GM12801 (cell line): ENCODE data around the gene SLC7A11.

Experiments
- CTCF ChIP-seq: IDR thresholded peaks from one replicate; pipeline ENCODE4 v1.5.1; 2011; ENCODE audit warnings: control low read depth; ENCODE audit not compliant: insufficient read length; ENCODE audit errors: extremely low read depth

SLC7A11 gene

GRCh38 chr4:138178566-138178965, 63.6 kb downstream of the SLC7A11 start:
- TF ChIP-seq CTCF, result no peak

- TF ChIP-seq CTCF, result no peak
Observed at GRCh38 chr4:138177278-138177968, 64.7 kb downstream of the SLC7A11 start.

GRCh38 chr4:138174981-138175794, 67.0 kb downstream of the SLC7A11 start:
- no peak for TF ChIP-seq CTCF

- TF ChIP-seq CTCF, result no peak
Observed at GRCh38 chr4:138164208-138164607, 77.9 kb downstream of the SLC7A11 start.

GRCh38 chr4:138163171-138163570, 79.0 kb downstream of the SLC7A11 start:
- no peak for TF ChIP-seq CTCF

GRCh38 chr4:138162259-138162658, 79.9 kb downstream of the SLC7A11 start:
- TF ChIP-seq CTCF, result no peak

GRCh38 chr4:138161351-138161750, 80.8 kb downstream of the SLC7A11 start:
- no peak for TF ChIP-seq CTCF
